HG03280 (cell line): ENCODE measurements around the gene CCSAP.
"Not testable (repeated sequence)": the region's sequence is repeated elsewhere in the genome, so short reads cannot be mapped to it uniquely, and the experiment has no call there.

Source experiments
- ATAC-seq: cut with Tn5 transposase; IDR thresholded peaks from one replicate; pipeline ENCODE4 v1.9.1; 2021; ENCODE audit warnings: mild to moderate bottlenecking, moderate library complexity; ENCODE audit not compliant: unreplicated experiment

Gene CCSAP

GRCh38 chr1:229327765-229328164, 15.1 kb downstream of the CCSAP start:
- ATAC-seq: not testable (repeated sequence)

- ATAC-seq: no peak
Observed at GRCh38 chr1:229326601-229327000, 16.2 kb downstream of the CCSAP start.

DNA sequence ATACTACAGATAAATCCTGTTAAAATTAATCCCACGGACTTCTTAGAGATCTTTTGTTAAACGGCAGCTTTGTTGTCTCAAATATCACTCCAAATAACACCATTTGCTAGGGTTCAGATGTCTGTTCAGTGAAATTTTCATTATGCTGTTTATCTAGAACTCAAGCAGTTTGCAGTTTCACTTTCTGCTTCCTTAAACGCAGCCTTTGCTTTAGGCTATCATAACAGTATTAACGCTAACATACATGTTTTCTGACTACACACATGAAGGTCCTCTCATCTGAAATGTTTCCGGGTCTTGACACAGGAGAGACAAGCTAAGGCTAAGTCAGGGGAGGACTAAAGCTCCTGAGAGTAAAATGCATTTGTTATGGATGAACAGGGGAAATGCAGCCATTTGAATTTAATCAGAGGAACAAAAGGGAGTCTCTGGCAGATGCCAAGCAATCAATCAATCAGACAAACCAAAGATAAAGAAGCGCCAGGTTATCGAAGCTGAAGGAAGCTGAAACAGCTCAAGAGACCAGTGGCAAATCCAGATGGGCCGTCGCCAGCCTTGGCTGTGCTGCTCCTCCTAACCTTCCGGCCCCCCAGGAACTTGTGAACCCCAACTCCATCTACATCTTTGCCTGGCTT, 16.9 kb downstream of the CCSAP start:
- no peak for ATAC-seq

DNA sequence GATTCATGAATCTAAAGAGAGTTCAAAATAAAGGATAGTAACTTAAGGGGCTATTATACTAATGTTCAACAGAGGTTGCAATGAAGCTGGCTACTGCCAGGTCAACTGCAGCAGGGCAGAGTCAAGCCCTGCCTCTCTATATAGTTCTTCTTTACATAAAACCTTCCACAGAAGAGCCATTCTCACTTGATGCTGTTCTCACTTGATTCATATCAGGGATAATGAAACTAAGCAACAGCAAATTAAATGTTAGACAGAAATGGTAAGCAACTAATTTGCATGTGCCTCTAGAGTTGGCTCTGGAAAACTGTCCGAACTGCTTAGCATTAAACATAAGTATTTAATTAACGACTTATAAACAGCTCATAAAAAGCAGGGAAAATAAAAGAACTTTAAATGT, 17.4 kb downstream of the CCSAP start:
- ATAC-seq: no peak

GRCh38 chr1:229323885-229324553, 18.8 kb downstream of the CCSAP start:
- no peak for ATAC-seq

DNA sequence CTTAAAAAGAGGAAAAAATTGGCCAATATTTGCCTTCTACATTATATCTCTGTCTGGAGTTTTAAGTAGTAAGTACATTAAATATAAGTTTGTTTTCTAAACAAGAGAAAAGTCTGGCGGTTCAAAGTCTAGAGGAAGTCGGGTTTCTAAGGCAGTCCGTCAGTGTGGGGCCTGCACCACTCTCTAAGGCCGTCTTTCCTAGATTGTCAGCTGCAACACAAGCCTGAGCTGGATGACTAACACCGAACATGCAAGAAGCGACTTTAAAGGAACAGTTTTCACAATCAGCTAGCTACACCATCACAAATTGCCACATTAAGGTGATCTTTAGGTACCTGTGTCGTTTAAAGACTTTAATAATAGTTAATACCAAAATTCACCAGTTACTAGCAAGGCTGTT, 19.6 kb downstream of the CCSAP start:
- no peak for ATAC-seq

GRCh38 chr1:229319487-229319886, 23.4 kb downstream of the CCSAP start:
- no peak for ATAC-seq

DNA sequence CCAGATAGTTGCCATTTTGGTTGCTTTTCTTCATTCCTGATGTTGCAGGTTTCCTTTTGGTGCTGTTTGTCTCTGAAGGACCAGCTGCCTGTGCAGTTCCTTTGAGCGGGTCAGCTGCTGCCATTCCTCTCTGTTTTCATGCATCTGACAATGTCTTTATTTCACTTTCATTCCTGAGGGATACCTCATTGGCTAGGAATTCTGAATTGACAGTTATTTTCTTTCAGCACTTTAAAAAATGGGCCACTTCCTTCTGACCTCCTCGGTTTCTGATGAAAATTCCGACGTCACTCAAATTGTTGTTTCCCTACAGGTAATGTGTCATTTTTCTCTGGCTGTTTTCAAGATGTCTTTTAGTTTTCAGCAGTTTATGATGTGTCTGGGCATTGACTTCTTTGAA, 24.8 kb downstream of the CCSAP start:
- ATAC-seq: no peak

- ATAC-seq: no peak
Observed at GRCh38 chr1:229316166-229316565, 26.7 kb downstream of the CCSAP start.

DNA sequence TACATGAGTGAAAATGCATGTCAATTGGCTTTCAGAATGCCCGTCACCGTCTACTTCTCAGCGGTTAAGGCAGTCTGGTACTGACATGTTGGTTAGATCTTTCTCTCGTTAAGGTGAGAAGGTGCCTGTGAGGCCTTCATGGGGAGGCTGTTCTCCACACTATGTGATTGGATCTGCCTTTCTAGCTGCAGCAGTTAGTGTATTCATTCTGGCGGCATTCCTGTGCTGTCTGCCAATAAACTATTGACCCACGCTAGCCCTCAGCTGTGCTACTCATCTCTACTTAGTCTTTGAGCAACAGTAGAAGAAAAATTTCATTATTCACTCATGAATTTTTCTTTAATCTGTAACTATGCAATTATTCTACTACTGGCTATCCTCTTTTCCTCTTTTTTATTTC, 32.0 kb downstream of the CCSAP start:
- ATAC-seq: no peak

GRCh38 chr1:229309684-229310083, 33.2 kb downstream of the CCSAP start:
- ATAC-seq: no peak

GRCh38 chr1:229309074-229309473, 33.8 kb downstream of the CCSAP start:
- no peak for ATAC-seq

DNA sequence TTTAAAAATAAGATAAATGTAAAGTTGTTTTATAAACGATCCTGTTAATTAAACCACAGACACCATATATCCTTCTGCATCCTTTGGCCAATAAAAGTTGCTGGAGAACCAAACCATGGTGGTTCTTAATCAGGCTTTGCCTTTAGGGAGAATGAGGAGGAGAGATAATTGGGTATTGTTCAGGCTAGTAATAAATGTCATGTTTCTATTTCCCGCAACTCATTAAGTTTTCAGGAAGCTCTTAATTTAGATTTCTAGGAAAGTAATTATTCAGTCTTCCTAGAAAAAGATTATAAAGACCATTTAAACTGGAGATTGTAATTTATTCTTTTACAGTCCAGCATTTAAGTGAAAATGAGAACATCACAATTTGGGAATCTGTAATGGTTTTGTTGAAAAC, 37.5 kb downstream of the CCSAP start:
- ATAC-seq: no peak

DNA sequence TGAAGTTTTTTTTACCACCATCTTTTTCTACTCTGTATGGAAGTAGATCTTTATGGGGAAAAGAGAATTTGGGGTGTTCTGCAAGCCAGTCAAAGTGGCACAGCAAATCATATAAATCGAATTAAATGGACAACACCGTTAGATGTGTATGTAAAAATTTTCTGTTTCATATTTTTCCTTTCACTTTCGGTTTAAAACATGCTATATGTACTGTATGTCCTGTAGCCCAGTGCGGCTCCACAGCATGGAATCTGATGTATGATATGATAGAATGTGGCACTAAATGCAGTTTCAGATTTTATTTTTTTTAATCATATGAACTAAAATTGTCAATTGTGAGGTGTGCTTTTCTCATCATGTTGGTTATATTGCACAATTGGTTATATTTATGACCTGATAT, 39.0 kb downstream of the CCSAP start:
- ATAC-seq: no peak

DNA sequence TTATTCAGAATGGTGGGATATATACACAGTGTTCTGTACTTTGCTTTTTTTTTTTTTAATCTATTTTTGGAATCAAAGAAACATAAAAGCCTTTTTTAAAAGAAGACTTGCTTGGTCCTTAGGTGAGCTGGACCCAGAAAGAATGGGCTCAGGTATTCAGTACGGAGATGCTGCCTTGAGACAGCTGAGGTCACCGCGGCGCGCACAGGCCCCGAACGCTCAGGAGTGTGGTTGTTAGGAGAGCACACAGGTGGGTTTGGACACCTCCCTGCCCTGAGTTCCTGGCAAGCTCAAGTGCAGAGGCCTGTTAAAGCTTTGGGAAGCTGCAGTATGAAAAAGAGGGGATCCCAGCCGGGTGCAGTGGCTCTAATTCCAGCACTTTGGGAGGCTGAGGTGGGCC, 40.1 kb downstream of the CCSAP start:
- ATAC-seq: no peak

DNA sequence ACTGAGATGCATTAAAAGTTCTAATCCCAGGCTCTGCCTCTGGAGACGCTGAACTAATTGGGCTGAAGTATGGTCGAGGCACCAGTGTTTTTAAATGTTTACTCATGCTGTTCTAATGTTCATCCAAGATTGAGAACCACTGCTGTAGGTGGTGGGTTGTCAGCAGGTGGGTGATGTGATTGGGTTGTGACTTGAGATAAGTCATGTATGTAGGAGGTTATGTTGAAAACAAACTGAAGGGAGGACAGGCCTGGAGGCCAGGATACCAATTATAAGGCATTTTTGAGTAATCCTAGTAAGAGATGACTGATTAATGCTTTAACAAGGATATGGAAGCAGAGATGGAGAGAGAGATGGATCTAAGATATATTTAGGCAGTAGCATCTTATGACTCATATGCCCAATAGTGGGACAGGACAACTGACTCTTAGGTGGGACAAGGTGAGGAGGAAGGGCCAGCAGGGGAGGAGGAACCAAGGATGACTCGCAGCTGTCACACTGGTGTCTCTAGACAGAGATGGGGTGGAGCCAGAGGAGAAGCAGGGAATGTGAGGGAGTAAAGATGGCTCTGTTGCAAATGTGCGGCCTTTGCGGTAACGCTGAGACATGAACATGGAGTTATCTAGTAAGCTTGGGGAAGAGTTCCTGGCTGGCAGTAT, 42.6 kb downstream of the CCSAP start:
- ATAC-seq: no peak

GRCh38 chr1:229298887-229299503, 43.9 kb downstream of the CCSAP start:
- ATAC-seq: no peak

DNA sequence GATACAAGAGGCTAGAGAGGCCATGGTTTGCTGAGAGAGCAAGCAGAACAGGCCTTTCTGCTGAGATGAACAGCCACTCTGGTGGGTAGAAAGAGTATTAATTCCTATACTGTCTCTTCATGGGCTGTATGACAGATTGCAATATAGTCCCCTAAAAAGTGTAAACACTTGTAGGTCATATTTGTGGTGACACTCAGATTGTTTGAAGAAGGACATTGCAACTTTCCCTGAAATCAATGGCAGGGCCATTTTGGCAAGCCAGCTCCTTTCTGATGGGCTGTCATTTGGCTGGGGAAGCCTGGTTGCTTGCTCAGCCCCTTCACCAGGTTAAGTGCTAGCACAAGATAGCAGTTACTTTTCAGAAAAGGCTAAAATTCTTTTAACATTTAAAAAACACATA, 44.4 kb downstream of the CCSAP start:
- ATAC-seq: no peak

GRCh38 chr1:229297746-229298145, 45.1 kb downstream of the CCSAP start:
- no peak for ATAC-seq

GRCh38 chr1:229296541-229296941, 46.3 kb downstream of the CCSAP start:
- no peak for ATAC-seq

- ATAC-seq: no peak
Observed at GRCh38 chr1:229295745-229296144, 47.1 kb downstream of the CCSAP start.
